Keratinocyte (primary cell): Measurements from ENCODE around the gene AQR. TPM values are rescaled to one million over a fixed set of nuclear protein-coding genes. Genes with fewer than 3 reads are reported as not detected.
"Not testable (repeated sequence)": the region's sequence is repeated elsewhere in the genome, so short reads cannot be mapped to it uniquely, and the experiment has no call there.

ENCODE experiments used
- DNase-seq: peaks from one replicate; pipeline ENCODE4 v3.0.0-alpha.2; 2011; ENCODE audit warnings: low read depth, missing footprints, low spot score
- FAIRE-seq: peaks from 2 replicates; lab custom pipeline; 2011; peaks lifted over from hg19 to GRCh38; lab: Jason Lieb, UNC
- H2AFZ ChIP-seq: 2 replicates; pipeline ENCODE4 v1.6.0; 2012; ENCODE audit warnings: low read length, control low read depth, inconsistent platforms; ENCODE audit not compliant: control insufficient read depth
- H3K27ac ChIP-seq: 2 replicates; pipeline ENCODE4 v1.5.1; 2011; ENCODE audit warnings: low read length; ENCODE audit not compliant: control insufficient read depth, insufficient read depth
- H3K27me3 ChIP-seq: 3 replicates; pipeline ENCODE4 v1.6.0; 2011; ENCODE audit warnings: low read length; ENCODE audit not compliant: control insufficient read depth, insufficient read depth; ENCODE audit errors: extremely low read depth
- H3K36me3 ChIP-seq, 2 experiments: 2 replicates in 1 of 2; 3 replicates in 1 of 2; pipeline ENCODE4 v1.5.1; 2011; ENCODE audit warnings: low read length in 2 of 2, mild to moderate bottlenecking in 1 of 2; ENCODE audit not compliant: control insufficient read depth in 2 of 2, insufficient read depth in 2 of 2; ENCODE audit errors: extremely low read depth in 1 of 2
- H3K4me1 ChIP-seq: 3 replicates; pipeline ENCODE4 v1.5.1; 2011; ENCODE audit warnings: low read length; ENCODE audit not compliant: control insufficient read depth, insufficient read depth; ENCODE audit errors: extremely low read depth
- H3K4me2 ChIP-seq: 3 replicates; pipeline ENCODE4 v1.6.0; 2011; ENCODE audit warnings: low read depth, low read length; ENCODE audit not compliant: control insufficient read depth, insufficient read depth; ENCODE audit errors: extremely low read depth
- H3K4me3 ChIP-seq, 3 experiments: fragments of 200-600 bp in 1 of 3; sonication (generic) in 1 of 3; 2 replicates in 2 of 3; 3 replicates in 1 of 3; pipeline ENCODE4 v1.5.1; 2011 to 2016; ENCODE audit warnings: low read length in 3 of 3, mild to moderate bottlenecking in 3 of 3, control low read depth in 2 of 3, inconsistent platforms in 1 of 3, low read depth in 1 of 3, mixed read lengths in 1 of 3, mixed run types in 1 of 3, moderate library complexity in 1 of 3; ENCODE audit not compliant: control insufficient read depth in 2 of 3, insufficient read depth in 2 of 3; ENCODE audit errors: extremely low read depth in 1 of 3
- H3K79me2 ChIP-seq: 2 replicates; pipeline ENCODE4 v1.6.0; 2012; ENCODE audit warnings: low read length; ENCODE audit not compliant: control insufficient read depth, insufficient read depth
- H3K9ac ChIP-seq: 3 replicates; pipeline ENCODE4 v1.6.0; 2011; ENCODE audit warnings: low read length; ENCODE audit not compliant: control insufficient read depth, insufficient read depth; ENCODE audit errors: extremely low read depth
- H3K9me1 ChIP-seq: 3 replicates; pipeline ENCODE4 v1.6.0; 2011; ENCODE audit warnings: low read length; ENCODE audit not compliant: control insufficient read depth, insufficient read depth; ENCODE audit errors: extremely low read depth
- H3K9me3 ChIP-seq: 2 replicates; pipeline ENCODE4 v1.5.1; 2012; ENCODE audit warnings: low read depth, low read length; ENCODE audit not compliant: control insufficient read depth
- H4K20me1 ChIP-seq: 3 replicates; pipeline ENCODE4 v1.6.0; 2011; ENCODE audit warnings: low read length; ENCODE audit not compliant: control insufficient read depth, insufficient read depth; ENCODE audit errors: extremely low read depth
- EZH2 ChIP-seq: IDR thresholded peaks from one replicate; pipeline ENCODE4 v1.6.1; 2012; ENCODE audit warnings: inconsistent platforms, mild to moderate bottlenecking, low read length, moderate library complexity
- dilution Hi-C: fragments of 300-500 bp; cut with MboI; formaldehyde crosslinking; loops from one replicate; pipeline ENCODE4 v1.7.0; 2020; ENCODE audit warnings: low sequenced_read_pairs; ENCODE audit not compliant: extremely low pct_ligation_motif_present
- polyA plus RNA-seq, 5 experiments: library from polyadenylated mRNA; depleted of rRNA in 3 of 5; stranded (reverse) in 3 of 5; stranded (forward) in 1 of 5; unstranded in 1 of 5; fragments of >200 nt; gene quantifications; 1 replicate in 1 of 5; 2 replicates in 3 of 5; 3 replicates in 1 of 5; pipeline versions ENCODE4 v1.2.1 to v1.2.3, GENCODE V29; 2011 to 2012; ENCODE audit warnings: missing spikeins in 2 of 5, low read depth in 1 of 5, low replicate concordance in 1 of 5
- TF ChIP-seq, protein P1 (sequence below), 3 experiments: IDR thresholded peaks in 1 of 3; conservative IDR thresholded peaks in 1 of 3; optimal IDR thresholded peaks in 1 of 3; 2 replicates in 2 of 3; 3 replicates in 1 of 3; pipeline versions ENCODE3 to v1.5.1; 2011; ENCODE audit warnings: low read length in 3 of 3, mild to moderate bottlenecking in 3 of 3, moderate library complexity in 2 of 3, control low read depth in 1 of 3, inconsistent platforms in 1 of 3; ENCODE audit not compliant: insufficient read depth in 2 of 3; ENCODE audit errors: extremely low read depth in 1 of 3

AQR gene
- polyA plus RNA-seq, 1 donor (not counting 4 experiments of a cell fraction or from before 2014, with no cell fraction given), result 28.2 TPM

DNA sequence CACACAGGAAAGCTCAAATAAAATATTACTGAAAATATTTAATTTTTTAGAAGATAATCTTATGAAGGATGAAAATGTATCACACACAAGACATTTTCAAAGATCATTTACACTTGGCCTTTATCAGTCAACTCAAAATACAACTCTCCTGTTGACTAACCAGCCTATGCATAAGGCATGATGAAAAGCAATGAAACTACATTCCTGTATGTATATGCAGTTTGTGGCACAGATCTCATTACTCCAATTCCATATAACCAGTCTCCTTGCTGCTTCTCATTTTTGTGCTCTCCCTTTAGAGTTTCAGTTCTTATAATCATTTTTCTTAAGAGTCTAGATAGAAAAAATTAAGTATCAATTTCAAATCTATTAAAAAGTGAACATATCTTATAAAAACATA is 25.8 kb downstream of the AQR start:
- H3K9ac ChIP-seq, result no peak overlapping the region
- no peak overlapping the region for H2AFZ ChIP-seq
- no peaks in the 10 kb centered on the region for H3K9me3 ChIP-seq
- TF ChIP-seq, protein P1, sequence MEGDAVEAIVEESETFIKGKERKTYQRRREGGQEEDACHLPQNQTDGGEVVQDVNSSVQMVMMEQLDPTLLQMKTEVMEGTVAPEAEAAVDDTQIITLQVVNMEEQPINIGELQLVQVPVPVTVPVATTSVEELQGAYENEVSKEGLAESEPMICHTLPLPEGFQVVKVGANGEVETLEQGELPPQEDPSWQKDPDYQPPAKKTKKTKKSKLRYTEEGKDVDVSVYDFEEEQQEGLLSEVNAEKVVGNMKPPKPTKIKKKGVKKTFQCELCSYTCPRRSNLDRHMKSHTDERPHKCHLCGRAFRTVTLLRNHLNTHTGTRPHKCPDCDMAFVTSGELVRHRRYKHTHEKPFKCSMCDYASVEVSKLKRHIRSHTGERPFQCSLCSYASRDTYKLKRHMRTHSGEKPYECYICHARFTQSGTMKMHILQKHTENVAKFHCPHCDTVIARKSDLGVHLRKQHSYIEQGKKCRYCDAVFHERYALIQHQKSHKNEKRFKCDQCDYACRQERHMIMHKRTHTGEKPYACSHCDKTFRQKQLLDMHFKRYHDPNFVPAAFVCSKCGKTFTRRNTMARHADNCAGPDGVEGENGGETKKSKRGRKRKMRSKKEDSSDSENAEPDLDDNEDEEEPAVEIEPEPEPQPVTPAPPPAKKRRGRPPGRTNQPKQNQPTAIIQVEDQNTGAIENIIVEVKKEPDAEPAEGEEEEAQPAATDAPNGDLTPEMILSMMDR (optimal IDR thresholded peaks at IDR 0.05 in 1 of 3, IDR thresholded peaks at IDR 0.05 in 1 of 3, conservative IDR thresholded peaks at IDR 0.05 in 1 of 3; ENCODE audit: extremely low read depth in 1 of 3, insufficient read depth in 2 of 3, low read length in 3 of 3), result no peak
- no peak for TF ChIP-seq EZH2
- no peak overlapping the region for H3K4me2 ChIP-seq
- H3K9me1 ChIP-seq, result peaks cover 2% of the 10 kb centered on the region
- no peak for DNase-seq
- H3K79me2 ChIP-seq, result no peaks in the 10 kb centered on the region
- H4K20me1 ChIP-seq, result no peaks in the 10 kb centered on the region
- H3K36me3 ChIP-seq, result peaks cover 0 to 10% of the 10 kb centered on the region in 2 experiments
- H3K4me3 ChIP-seq, result no peak overlapping the region
- H3K27me3 ChIP-seq, result no peaks in the 10 kb centered on the region
- no peak for FAIRE-seq
- dilution Hi-C loops, result no loop called here
- H3K27ac ChIP-seq, result no peak overlapping the region
- no peaks in the 10 kb centered on the region for H3K4me1 ChIP-seq

DNA sequence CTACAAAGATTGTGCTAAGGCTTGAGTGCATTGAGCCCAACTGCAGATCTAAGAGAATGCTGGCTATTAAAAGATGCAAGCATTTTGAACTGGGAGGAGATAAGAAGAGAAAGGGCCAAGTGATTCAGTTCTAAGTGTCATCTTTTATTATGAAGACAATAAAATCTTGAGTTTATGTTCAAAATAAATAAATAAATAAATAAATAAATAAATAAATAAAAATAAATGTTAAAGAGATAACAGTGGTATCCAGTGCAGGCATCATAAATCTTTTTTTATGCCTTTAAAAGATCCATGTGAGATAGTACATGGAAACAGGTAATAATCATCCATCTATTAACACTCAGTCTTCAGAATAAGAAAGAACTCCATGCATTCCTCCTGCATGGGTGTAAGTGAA is 26.3 kb downstream of the AQR start:
- H3K27ac ChIP-seq, DNase-seq, H3K9me1 ChIP-seq, H3K4me2 ChIP-seq, dilution Hi-C loops, H2AFZ ChIP-seq, H3K9me3 ChIP-seq, H3K4me3 ChIP-seq, H4K20me1 ChIP-seq, H3K79me2 ChIP-seq, H3K27me3 ChIP-seq, FAIRE-seq, H3K9ac ChIP-seq, H3K4me1 ChIP-seq: not testable (repeated sequence)
- peaks cover 0 to 10% of the 10 kb centered on the region in 2 experiments for H3K36me3 ChIP-seq

DNA sequence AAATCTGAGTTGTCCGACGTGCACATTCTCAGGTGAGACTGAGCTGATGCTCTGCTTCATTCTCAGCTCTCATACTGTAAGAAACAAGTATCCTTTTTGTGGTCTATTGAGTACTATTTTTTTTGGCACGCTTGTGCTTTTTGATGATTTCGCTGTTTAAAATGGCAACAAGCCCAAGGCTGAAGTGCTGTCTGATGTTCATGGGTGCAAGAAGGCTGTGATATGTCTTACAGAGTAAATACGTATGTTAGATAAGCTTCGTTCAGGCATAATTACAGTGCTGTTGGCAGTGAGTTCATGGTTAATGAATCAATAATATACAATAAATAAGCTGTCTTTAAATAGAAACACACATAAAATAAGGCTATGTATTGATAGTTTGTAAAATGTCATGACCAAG is 27.2 kb downstream of the AQR start:
- Histone ChIP-seq H3K9me1 (peaks cover 2% of the 10 kb centered on the region), H4K20me1 (no peaks in the 10 kb centered on the region), H3K9ac (no peak overlapping the region), H3K27me3 (no peaks in the 10 kb centered on the region), H3K9me3 (no peaks in the 10 kb centered on the region), H3K36me3 (peaks cover 0 to 8% of the 10 kb centered on the region in 2 experiments), H3K4me2 (no peak overlapping the region), H3K4me1 (no peaks in the 10 kb centered on the region), H3K27ac (no peak overlapping the region), H3K79me2 (no peaks in the 10 kb centered on the region), H2AFZ (no peak overlapping the region), H3K4me3 (no peak overlapping the region)
- FAIRE-seq (no peak), DNase-seq (no peak)
- dilution Hi-C loops, result no loop called here
- no peak for TF ChIP-seq EZH2
- TF ChIP-seq, protein P1 (optimal IDR thresholded peaks at IDR 0.05 in 1 of 3, IDR thresholded peaks at IDR 0.05 in 1 of 3, conservative IDR thresholded peaks at IDR 0.05 in 1 of 3; ENCODE audit: extremely low read depth in 1 of 3, insufficient read depth in 2 of 3, low read length in 3 of 3), result no peak
